ENCODE data around the gene ZNF593. TPM values are rescaled to one million over a fixed set of nuclear protein-coding genes. Genes with fewer than 3 reads are reported as not detected.

Gene ZNF593
- polyA plus RNA-seq, 1 donor: 21.5 TPM

- no peak for DNase-seq (ENCODE audit: low read depth)
Observed at GRCh38 chr1:26210147-26210870, 40.6 kb downstream of the ZNF593 start.

GRCh38 chr1:26212726-26213125 is 43.0 kb downstream of the ZNF593 start:
- DNase-seq (ENCODE audit: low read depth): no peak

- no peak for DNase-seq (ENCODE audit: low read depth)
Observed at GRCh38 chr1:26213335-26213905, 43.7 kb downstream of the ZNF593 start.

GRCh38 chr1:26215246-26215645 is 45.5 kb downstream of the ZNF593 start:
- DNase-seq (ENCODE audit: low read depth): no peak

- DNase-seq (ENCODE audit: low read depth): no peak
Observed at GRCh38 chr1:26218906-26219494, 49.3 kb downstream of the ZNF593 start.

Other genes with a start within 250 kb of the ZNF593 start
- gene PAFAH2, start 171.8 kb upstream of the ZNF593 start, polyA plus RNA-seq (ENCODE audit: insufficient read length): 84.2 TPM
- gene EXTL1, start 148.1 kb upstream of the ZNF593 start, polyA plus RNA-seq (ENCODE audit: insufficient read length): 4.8 TPM
- gene SLC30A2, start 123.8 kb upstream of the ZNF593 start, polyA plus RNA-seq (ENCODE audit: insufficient read length): 1.00 TPM
- 47.4 TPM for gene TRIM63, start 102.3 kb upstream of the ZNF593 start, polyA plus RNA-seq (ENCODE audit: insufficient read length)
- gene PDIK1L, start 58.1 kb upstream of the ZNF593 start, polyA plus RNA-seq (ENCODE audit: insufficient read length): 6.0 TPM
- 0.76 TPM for gene FAM110D, start 10.8 kb upstream of the ZNF593 start, polyA plus RNA-seq (ENCODE audit: insufficient read length)
- gene C1orf232, start 945 bp upstream of the ZNF593 start, polyA plus RNA-seq (ENCODE audit: insufficient read length): not detected
- 1.5 TPM for gene ZNF593OS, start 1.9 kb downstream of the ZNF593 start, polyA plus RNA-seq (ENCODE audit: insufficient read length)
- gene CNKSR1, start 7.6 kb downstream of the ZNF593 start, polyA plus RNA-seq (ENCODE audit: insufficient read length): 4.2 TPM
- not detected for gene CATSPER4, start 20.7 kb downstream of the ZNF593 start, polyA plus RNA-seq (ENCODE audit: insufficient read length)
- gene CEP85, start 64.3 kb downstream of the ZNF593 start, polyA plus RNA-seq (ENCODE audit: insufficient read length): 23.6 TPM
- gene SH3BGRL3, start 110.2 kb downstream of the ZNF593 start, polyA plus RNA-seq (ENCODE audit: insufficient read length): 44.5 TPM
- gene UBXN11, start 136.7 kb downstream of the ZNF593 start, polyA plus RNA-seq (ENCODE audit: insufficient read length): 8.2 TPM
- gene CD52, start 148.1 kb downstream of the ZNF593 start, polyA plus RNA-seq (ENCODE audit: insufficient read length): 1.3 TPM
- gene CRYBG2, start 184.2 kb downstream of the ZNF593 start, polyA plus RNA-seq (ENCODE audit: insufficient read length): not detected
- not detected for gene ZNF683, start 202.8 kb downstream of the ZNF593 start, polyA plus RNA-seq (ENCODE audit: insufficient read length)
- gene LIN28A, start 240.9 kb downstream of the ZNF593 start, polyA plus RNA-seq (ENCODE audit: insufficient read length): not detected

Data from forelimb muscle (tissue), 1 donor.